Stimulated activated CD8-positive, alpha-beta memory T cell treated with anti-CD3 and anti-CD28 coated beads, Interleukin-2, amount 100 ng/mL, for 48 hours (primary cell): Measurements from ENCODE around the gene KCNMB1.
"Not testable (repeated sequence)": the region's sequence is repeated elsewhere in the genome, so short reads cannot be mapped to it uniquely, and the experiment has no call there.

Source experiments
- DNase-seq, 2 donors: peaks; one replicate each; pipeline ENCODE4 v3.0.0-alpha.2; 2020; ENCODE audit warnings: low read depth in 2 of 2

Gene KCNMB1

DNA sequence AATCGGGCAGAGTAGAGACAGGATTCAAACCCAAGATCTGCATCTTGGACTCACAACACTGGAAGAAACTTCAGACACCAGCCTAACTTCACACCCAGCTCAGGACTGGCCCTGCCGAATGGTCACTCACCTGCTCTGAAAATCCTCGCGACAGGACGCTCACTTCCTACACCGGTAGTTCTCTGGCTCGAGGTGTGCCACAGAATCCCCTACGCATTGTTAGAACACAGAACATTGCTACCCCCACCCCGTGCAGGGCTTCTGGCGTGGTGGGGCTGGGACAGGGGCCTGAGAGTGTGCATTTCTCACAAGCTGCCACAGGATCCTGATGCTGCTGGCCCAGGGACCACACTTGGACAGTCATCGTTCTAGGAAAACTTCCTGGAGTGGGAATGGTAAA, 12.1 kb downstream of the KCNMB1 start:
- no peak for DNase-seq

DNA sequence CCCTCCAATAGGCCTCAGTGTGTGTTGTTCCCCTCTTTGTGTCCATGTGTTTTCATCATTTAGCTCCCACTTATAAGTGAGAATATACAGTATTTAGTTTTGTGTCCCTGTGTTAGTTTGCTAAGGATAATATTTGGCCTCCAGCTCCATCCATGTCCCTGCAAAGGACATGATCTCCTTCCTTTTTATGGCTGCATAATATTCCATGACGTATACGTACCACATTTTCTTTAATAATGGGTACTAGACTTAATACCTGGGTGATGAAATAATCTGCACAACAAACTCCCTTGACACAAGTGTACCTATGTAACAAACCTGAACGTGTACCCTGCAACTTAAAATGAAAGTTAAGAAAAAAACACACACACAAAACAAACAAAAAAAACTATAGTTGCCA, 12.6 kb downstream of the KCNMB1 start:
- DNase-seq = not testable (repeated sequence)

DNA sequence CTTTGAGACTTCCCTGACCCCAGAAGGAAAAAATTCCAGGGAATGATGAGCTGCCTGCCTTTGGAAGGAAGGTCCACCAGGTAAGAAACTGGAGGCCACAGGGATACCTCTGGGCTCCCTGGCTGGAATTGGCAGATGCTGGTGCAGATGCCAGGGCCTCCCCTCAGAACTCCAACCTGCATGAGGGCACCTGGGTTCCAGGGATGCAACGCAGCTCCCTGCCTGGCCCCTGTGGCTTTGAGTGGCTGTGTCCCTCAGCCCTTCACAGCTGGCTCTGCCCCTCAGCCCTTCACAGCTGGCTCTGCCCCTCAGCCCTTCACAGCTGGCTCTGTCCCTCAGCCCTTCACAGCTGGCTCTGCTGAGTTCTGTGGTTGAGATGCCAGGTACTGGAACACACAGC, 13.9 kb downstream of the KCNMB1 start:
- no peak for DNase-seq

DNA sequence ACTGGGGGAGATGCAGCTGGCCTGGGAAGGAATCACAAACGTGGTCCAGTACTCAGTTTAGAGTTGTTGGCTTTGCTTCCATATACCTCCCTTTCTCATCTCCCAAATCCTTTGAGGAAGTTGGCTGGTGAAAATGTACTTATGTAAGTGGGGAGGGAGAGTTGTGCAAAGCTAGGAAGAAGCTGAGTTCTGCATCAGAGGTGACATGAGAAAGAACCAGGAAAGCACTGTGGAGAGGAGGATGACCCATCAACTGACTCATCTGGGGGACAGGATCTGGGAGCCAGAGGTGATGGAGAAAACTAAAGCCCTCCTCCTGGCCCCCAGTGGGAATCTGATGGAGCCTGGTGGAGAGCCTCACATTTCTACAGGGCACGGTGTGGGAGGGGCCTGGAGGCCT, 16.2 kb downstream of the KCNMB1 start:
- no peak for DNase-seq

DNA sequence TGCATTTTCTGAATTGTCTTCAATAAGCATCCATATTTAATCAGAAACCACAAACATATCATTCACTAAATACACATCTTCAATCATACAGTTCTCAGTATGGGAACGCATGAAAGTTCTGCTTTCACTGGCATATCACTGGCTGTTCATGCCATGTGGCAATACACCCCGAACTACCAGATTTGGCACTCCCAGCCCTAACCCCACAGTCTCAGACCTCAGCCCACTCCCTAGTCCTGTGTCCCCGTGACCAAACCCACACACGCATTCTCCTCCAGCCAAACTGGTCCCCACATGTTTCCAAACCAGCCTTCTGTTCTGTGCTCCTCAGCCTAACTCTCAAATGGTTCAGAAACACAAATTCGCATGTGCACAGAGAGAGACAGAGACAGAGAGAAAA, 20.6 kb downstream of the KCNMB1 start:
- no peak for DNase-seq

DNA sequence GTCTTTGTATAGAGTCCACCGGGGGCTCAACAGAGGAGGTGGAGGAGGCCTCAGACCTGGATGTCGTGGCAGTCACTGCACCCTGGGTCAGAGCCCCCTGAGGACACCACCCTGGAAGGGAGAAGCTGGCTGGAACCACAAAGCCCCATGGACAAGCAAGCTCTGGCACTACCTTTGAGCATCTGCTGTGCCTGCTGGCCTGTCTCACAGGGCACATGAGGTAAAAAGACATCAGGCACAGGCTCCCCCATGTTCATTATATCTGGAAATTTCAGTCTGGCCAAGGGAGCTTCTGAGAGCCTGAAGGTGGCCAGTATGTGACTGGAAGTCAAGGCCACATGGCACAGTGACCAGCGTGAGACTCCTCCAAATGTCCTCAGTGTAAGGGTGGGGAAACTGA, 22.9 kb downstream of the KCNMB1 start:
- DNase-seq = no peak

DNA sequence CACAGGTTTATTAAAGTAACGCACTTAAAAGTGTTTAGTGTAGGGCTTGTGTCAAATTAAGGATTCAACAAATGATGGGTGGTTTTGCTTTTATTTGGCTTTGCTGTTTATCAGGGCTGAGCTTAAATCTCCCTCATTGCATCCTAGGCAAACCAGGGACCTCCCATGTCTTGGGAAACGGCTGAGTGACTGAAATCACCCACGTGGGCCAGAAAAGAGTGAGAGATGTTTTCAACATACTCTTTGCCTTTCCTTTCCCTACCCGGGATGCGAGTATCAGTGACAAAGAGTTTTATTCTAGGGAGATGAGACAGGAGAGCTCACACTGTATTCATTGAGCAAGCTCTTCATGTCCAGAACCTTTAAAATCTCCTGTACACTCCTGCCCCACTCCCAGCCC, 23.3 kb downstream of the KCNMB1 start:
- DNase-seq = no peak

DNA sequence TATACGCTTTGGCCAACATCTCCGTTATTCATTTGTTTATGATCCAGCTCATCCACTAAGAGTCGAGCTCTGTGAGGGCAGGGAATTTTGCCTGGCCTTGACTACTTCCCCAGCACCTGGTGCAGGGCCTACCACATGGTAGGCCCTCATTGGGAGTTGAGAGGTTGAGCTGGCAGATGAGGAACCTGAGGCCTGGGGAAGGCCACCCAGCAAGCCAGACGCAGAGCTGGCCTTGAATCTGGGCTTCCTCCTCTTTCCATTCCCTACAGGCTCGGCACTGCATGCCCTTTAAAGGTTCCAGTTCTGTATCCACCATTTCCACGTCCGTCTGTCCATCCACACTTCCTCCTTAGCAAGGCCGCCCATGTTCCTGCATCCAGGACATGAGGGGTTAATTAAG, 24.2 kb downstream of the KCNMB1 start:
- no peak for DNase-seq

DNA sequence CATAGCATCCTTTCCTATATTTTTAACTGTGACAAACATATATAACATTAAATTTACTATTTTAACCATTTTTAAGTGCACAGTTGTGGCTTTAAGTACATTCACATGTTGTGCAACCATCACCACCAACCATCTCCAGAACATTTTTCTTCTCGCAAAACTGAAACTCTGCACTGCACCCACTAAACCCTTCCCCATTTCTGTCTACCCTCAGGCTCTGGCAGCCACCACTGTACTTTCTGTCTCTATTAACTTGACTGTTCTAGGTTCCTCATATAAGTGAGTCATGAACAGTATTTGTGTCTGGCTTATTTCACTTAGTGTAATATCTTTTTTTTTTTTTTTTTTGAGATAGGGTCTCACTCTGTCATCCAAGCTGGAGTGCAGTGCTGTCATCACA, 25.5 kb downstream of the KCNMB1 start:
- DNase-seq = no peak

DNA sequence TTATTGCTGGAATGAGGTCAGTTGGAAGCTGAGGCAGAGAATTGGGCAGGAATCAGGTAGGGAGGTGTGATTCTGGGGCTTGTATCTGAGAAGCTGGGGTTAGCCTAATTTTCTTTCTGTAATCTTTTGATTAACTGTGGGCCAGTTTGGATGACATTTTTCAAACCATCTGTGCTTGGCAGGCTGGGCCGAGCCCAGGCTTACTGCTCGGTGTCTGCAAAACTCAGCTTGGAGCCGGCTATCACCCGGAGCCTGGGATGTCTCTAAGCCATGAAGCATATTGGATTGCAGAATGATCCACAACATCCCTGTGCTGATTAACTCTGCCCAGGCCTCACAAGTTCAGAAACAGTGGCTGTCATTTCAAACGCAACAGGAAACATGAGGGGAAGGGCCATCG, 26.5 kb downstream of the KCNMB1 start:
- no peak for DNase-seq

DNA sequence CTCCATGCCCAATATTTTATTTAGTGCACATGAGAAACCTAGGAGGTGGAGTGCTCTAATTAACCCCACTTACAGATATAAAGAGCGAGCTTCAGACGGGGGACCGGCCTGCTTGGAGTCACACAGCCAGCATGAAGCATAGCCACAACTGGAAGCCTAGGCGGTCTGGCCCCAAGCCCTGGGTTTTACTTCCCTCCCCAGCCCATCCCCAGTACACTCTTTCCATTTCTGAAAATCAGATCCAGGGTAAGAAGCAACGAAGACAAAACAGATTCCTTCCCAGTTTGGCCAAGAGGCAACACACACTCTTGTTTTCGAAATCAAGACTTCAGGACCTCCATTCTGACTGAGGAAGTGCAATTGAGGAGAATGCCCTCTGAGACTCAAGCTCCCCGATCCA, 27.1 kb downstream of the KCNMB1 start:
- no peak for DNase-seq

DNA sequence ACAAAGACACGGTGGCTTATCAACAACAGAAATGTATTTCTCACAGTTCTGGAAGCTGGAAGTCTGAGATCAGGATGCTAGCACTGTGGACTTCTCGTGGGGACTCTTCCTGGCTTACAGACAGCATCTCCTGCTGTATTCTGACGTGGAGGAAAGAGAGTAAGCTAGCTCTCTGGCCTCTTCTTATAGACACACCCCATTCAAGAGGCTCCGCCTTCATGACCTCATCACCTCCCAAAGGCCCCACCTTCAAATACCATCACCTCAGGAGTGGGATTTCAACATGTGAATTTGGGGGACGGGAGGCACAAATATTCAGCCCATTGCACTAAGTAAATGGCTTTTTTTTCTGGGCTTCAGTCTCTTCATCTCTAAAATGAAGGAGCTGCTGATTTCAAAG, 27.6 kb downstream of the KCNMB1 start:
- no peak for DNase-seq

DNA sequence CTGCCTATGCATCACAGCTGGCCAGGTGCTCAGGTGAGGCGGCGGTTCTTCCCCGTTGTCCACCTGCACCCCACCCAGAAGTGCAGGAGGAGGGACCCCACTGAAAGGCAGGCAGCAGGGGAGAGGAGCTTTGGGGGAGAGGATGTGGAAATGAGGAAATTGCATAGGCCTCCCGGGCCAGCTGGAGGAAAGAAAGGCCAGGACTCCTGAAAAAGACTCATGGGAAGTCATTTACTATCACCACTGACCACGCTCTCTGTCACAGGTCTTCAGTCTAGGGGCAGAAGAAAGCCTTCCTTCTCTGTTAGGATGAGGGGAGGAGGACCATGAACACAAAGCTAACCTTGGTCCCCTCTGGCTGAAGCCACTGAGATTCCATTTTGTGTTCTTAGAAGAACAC, 28.1 kb downstream of the KCNMB1 start:
- no peak for DNase-seq

DNA sequence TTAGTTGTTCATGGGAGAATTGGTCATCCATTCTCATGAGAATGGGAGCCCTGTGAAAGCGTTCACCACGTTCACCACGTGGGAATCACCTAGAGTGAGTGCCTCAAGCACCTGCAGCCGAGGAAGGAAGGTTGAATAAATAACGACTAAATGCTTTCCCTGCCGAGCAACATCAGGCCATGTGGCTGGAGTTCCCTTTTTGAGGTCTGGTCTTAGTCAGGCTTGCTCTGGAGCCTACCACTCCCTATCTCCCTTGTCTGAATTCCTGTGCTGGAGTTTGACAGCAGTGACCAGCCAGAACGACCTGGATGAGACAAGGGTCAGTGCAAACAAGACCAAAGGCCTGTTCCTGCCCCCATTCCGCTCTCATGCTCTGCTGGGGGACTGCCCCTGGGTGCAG, 28.5 kb downstream of the KCNMB1 start:
- no peak for DNase-seq

DNA sequence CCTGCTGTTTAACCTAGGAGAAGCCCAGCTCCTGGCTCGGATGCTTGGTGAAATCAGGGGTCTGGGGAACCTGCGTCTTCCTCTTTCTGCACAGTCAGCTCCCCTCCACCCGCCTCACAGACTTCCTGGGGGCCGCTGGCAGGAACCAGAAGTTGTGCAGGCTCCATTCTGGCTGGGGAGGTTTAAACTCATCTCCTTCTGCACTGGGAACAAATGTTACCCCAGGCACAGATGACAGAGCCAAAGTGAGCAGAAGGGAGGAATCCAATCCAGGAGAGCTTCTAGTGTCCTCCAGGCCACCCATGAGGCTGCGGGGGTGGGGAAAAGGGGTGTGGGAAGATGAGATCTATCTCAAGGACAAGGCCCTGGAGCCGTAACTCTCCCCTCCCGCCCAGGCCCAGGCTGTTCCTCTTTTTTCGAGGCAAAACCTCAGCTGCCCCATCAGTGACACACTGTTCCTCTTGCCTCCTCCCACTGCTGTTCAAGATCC, 31.2 kb downstream of the KCNMB1 start:
- DNase-seq = no peak

DNA sequence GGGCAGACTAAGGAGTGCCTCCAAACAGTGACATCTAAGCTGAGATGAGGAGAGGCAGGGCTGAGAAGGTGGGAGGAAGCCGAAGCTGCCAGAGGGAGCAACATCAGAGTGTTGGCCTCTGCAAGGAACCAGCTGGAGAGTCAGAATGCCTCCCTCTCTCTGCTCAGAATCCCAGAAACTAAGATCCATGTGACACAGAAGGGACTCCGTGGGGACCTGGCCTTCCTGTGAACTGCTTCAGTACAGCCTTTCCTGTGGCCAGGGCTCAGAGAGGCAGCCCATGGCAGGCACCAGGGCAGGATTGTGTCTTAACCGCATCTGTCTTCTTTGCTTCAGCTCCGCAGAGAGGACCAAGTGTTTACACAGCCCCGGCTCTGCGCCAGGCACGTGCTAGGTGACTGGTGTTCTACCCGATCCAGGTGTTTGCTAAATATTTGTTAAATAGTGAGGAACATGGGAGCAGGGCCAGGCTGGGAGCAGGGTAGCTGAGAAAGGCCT, 33.5 kb downstream of the KCNMB1 start:
- no peak for DNase-seq

DNA sequence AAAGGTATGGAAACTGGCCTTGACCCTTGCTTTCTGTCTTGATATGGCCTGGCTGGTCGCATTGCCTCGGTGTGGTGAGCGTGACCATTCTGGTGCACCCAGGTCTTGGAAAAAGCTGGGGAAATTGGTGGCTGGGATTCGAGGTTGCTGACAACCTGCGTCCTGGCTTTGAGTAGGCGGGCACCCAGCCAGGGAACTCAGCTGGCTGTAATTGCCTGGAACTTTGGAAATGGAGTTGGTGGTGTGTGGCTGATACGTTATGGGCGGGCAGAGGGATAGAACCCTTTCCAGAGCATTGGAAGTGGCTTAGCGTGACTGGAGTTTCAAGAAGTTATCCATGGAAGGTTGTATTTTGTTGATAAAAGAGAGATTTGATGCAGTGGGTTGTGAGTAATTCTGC, 35.2 kb downstream of the KCNMB1 start:
- no peak for DNase-seq

DNA sequence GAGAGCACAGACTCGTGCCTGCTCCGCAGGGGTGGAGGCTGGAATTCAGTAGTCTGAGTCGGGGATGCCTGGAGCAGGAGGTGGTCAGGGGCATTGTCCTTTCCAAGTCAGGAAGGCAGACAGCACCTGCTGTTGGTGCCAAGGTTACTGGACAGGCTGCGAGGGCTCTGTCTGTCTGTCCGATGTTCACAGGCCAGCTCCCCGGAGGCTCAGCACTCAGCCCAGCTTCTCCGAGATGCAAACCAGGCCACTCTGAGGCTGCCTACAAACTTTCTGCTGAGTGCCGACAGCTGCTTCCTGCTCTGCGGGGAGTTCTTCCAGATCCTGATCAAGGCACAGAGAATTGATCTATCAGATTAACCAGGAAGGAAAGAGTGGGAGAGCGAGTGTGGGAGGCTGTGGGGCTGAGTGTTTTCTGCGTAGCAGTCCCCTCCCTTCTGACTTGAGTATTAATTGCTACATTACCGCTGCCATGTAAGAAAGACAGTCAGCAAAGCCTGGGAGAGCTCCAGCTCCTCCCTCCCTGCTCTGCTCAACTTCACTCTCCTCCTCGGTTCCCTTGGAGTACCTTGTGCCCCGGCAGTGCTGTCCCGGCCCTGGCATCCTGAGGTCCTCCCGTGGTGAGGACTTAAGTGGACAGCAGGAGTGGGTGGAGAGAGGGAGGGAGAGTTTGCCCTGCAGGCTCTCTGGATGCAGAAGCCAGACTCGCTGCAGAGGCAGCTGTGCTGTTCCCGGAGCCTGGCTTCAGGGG, 36.0 kb downstream of the KCNMB1 start:
- DNase-seq = no peak

DNA sequence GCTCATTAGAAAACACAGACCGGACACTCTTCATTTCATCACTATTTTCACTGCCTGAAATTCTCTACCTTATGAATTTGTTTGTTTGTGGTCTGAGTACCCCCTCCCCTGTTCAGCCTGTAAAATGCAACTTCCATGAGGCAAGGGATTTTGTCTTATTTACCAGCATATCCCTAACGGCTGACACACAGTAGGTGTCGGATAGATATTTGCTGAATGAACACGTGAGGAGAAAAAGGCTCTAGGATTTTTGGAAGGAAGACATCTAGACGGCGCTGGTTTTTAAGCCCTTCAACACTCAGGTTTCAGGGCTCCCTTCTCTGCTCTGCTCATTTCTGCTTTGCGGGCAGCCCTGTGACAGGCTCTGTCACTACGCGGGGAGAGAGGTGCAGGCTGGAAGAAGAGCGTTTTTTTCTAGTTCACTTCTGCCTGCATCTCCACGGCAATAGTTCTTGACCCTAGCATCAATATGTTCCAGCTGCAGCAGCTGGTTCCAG, 41.0 kb downstream of the KCNMB1 start:
- DNase-seq = no peak

DNA sequence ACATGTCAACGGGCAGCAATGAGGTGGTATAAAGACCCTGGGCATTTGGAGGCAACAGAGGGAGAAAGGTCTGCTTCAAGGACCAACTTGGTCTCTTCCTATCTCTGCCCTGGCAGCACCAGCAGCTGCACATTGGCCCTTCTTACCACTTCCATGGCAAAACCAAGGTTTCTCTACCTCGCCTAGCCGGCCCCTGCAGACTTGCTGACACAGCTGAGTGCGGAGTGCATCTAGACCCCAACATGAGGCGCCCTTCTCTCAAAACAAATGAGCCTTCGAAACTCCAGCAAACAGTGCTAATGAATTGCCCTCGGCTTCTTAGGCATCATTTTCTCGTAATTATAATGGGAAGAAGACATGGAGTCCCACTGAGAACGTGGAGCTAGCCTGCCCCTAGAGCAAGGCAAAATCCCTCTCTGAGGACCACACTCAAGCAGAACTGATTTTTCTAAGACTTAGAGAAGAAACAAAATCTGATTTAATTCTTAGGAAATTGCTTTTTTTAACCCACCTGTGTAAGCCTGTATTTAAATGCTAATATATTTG, 42.1 kb downstream of the KCNMB1 start:
- no peak for DNase-seq

DNA sequence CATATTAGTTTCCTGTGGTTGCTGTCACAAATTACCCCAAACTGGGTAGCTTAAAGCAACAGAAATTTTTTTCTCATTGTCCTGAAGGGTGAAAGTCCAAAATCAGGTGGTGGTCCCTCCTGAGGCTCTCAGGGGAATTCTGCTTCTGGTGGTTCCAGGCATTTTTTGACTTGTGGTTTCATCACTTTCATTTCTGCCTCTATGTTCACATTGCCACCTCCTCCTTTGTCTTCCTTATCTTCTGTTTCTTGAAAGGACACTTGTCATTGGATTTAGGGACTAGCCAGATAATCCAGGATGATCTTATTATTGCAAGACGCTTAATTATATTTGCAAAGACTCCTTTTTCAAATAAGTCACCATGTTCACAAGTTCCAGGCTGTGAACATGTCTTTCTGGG, 43.2 kb downstream of the KCNMB1 start:
- no peak for DNase-seq

DNA sequence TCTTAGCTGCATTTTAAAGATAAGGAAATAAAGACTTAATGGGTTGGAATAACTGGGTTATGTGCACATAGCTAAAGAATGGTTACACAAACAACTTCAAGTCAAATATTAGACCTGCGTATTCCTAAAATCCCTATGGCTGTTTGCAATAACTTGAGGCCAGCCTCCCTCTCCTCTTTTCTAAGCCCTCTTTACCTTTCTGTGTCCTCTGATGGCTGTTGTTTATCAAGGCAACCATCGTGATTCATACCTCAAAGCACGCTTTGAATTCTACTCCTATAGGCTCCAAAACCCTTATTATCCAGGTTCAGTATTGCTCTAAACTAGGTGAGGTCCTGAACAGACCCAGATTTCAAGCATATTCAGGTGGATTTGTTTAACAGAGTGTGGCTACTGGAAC, 46.0 kb downstream of the KCNMB1 start:
- DNase-seq = no peak

DNA sequence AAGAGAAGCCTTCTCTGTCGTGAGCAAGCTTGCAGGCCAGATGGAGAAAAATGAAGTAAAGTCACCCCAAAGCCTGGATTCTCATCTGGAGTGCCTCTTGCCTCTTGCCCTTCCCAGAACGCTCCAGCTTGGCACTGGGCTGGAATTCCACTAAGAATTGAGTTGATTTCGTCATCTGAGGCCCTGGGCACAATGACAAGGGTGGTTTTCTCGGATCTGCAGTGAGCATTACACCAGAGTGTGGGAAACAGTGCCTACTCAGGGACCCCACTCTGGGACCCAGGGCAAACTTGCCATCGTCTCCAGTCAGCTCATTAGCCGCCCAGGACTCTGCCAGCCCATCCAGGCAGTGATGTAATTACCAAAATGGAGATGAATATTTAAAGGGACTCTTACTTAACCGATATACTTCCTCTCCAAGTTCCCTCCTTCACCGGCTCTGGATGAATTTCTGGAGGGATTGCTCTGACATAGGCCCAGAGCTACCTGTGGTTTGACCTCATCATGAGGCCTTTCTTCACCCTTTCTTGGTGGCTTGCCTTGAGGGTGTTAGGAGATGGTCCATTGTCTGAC, 46.9 kb downstream of the KCNMB1 start:
- no peak for DNase-seq
